CMK (cell line): ENCODE data around the gene UCHL5.
"Not testable (repeated sequence)": the region's sequence is repeated elsewhere in the genome, so short reads cannot be mapped to it uniquely, and the experiment has no call there.

Source experiments
- DNase-seq: peaks from one replicate; pipeline ENCODE4 v3.0.0-alpha.2; 2010; ENCODE audit warnings: low read depth

Gene UCHL5

GRCh38 chr1:193065954-193066353 is 6.8 kb upstream of the UCHL5 start:
- no peak for DNase-seq

GRCh38 chr1:193062698-193063463 is 3.7 kb upstream of the UCHL5 start:
- no peak for DNase-seq

GRCh38 chr1:193060938-193061337 is 1.8 kb upstream of the UCHL5 start:
- no peak for DNase-seq

GRCh38 chr1:193060406-193060805 is 1.2 kb upstream of the UCHL5 start:
- no peak for DNase-seq

- no peak for DNase-seq
Observed at GRCh38 chr1:193060115-193060403, 899 bp upstream of the UCHL5 start.

- DNase-seq, result no peak
Observed at GRCh38 chr1:193058529-193059281, 455 bp downstream of the UCHL5 start.

GRCh38 chr1:193054169-193054675 is 4.9 kb downstream of the UCHL5 start:
- DNase-seq, result no peak

GRCh38 chr1:193048913-193049312 is 10.2 kb downstream of the UCHL5 start:
- DNase-seq, result not testable (repeated sequence)

- no peak for DNase-seq
Observed at GRCh38 chr1:193042766-193043691, 16.1 kb downstream of the UCHL5 start.

GRCh38 chr1:193040011-193040410 is 19.1 kb downstream of the UCHL5 start:
- no peak for DNase-seq

- DNase-seq, result no peak
Observed at GRCh38 chr1:193036337-193037047, 22.7 kb downstream of the UCHL5 start.

- no peak for DNase-seq
Observed at GRCh38 chr1:193033610-193034009, 25.6 kb downstream of the UCHL5 start.

GRCh38 chr1:193032643-193033427 is 26.3 kb downstream of the UCHL5 start:
- not testable (repeated sequence) for DNase-seq

- no peak for DNase-seq
Observed at GRCh38 chr1:193031431-193031830, 27.7 kb downstream of the UCHL5 start.

- no peak for DNase-seq
Observed at GRCh38 chr1:193030280-193030679, 28.9 kb downstream of the UCHL5 start.

GRCh38 chr1:193025218-193025617 is 33.9 kb downstream of the UCHL5 start:
- no peak for DNase-seq

GRCh38 chr1:193019442-193020026 is 39.6 kb downstream of the UCHL5 start:
- DNase-seq, result peak; percentile 21

- no peak for DNase-seq
Observed at GRCh38 chr1:193016788-193017187, 42.4 kb downstream of the UCHL5 start.

- no peak for DNase-seq
Observed at GRCh38 chr1:193014400-193014799, 44.8 kb downstream of the UCHL5 start.

GRCh38 chr1:193013707-193014106 is 45.5 kb downstream of the UCHL5 start:
- no peak for DNase-seq

GRCh38 chr1:193013005-193013404 is 46.2 kb downstream of the UCHL5 start:
- DNase-seq, result no peak
